HEK293 (cell line): Measurements from ENCODE around the gene VPREB3.

Experiments used
- EGR2 ChIP-seq: fragments of 450-650 bp; formaldehyde crosslinking; IDR thresholded peaks from 2 replicates; pipeline ENCODE4 v1.5.1; 2016; ENCODE audit warnings: low read depth, missing biosample characterization, missing genetic modification characterization
- GLIS2 ChIP-seq: fragments of 450-650 bp; formaldehyde crosslinking; IDR thresholded peaks from 2 replicates; pipeline ENCODE4 v1.5.1; 2016; ENCODE audit warnings: missing biosample characterization, missing genetic modification characterization
- KLF10 ChIP-seq: fragments of 450-650 bp; IDR thresholded peaks from 2 replicates; pipeline ENCODE4 v1.5.1; 2018; ENCODE audit warnings: missing biosample characterization, mild to moderate bottlenecking, missing genetic modification characterization
- KLF9 ChIP-seq: fragments of 450-650 bp; formaldehyde crosslinking; IDR thresholded peaks from 2 replicates; pipeline ENCODE4 v1.5.1; 2016; ENCODE audit warnings: missing biosample characterization, missing genetic modification characterization, low read depth
- SP2 ChIP-seq: fragments of 450-650 bp; formaldehyde crosslinking; IDR thresholded peaks from 2 replicates; pipeline ENCODE4 v1.5.1; 2016; ENCODE audit warnings: missing biosample characterization, missing genetic modification characterization
- TCF7L2 ChIP-seq: IDR thresholded peaks from 2 replicates; pipeline ENCODE4 v1.6.1; 2011; ENCODE audit warnings: low read depth, mild to moderate bottlenecking, inconsistent platforms, low read length, moderate library complexity, borderline replicate concordance
- ZBTB8A ChIP-seq: fragments of 450-650 bp; formaldehyde crosslinking; IDR thresholded peaks from 2 replicates; pipeline ENCODE4 v1.5.1; 2016; ENCODE audit warnings: missing biosample characterization, missing genetic modification characterization
- ZEB2 ChIP-seq: fragments of 450-650 bp; formaldehyde crosslinking; IDR thresholded peaks from 2 replicates; pipeline ENCODE4 v1.5.1; 2016; ENCODE audit warnings: missing biosample characterization, missing genetic modification characterization
- ZFP37 ChIP-seq: fragments of 450-650 bp; formaldehyde crosslinking; IDR thresholded peaks from 2 replicates; pipeline ENCODE4 v1.5.1; 2016; ENCODE audit warnings: missing biosample characterization, missing genetic modification characterization
- ZNF132 ChIP-seq: fragments of 450-650 bp; formaldehyde crosslinking; IDR thresholded peaks from 2 replicates; pipeline ENCODE4 v1.5.1; 2017; ENCODE audit warnings: missing biosample characterization, missing genetic modification characterization, borderline replicate concordance
- ZNF239 ChIP-seq: fragments of 450-650 bp; formaldehyde crosslinking; IDR thresholded peaks from 2 replicates; pipeline ENCODE4 v1.5.1; 2016; ENCODE audit warnings: missing biosample characterization, missing genetic modification characterization
- ZNF324 ChIP-seq: fragments of 450-650 bp; formaldehyde crosslinking; IDR thresholded peaks from 2 replicates; pipeline ENCODE4 v1.5.1; 2016; ENCODE audit warnings: missing biosample characterization, missing genetic modification characterization
- ZNF394 ChIP-seq: fragments of 450-650 bp; formaldehyde crosslinking; IDR thresholded peaks from 2 replicates; pipeline ENCODE4 v1.5.1; 2016; ENCODE audit warnings: missing biosample characterization, missing genetic modification characterization, mild to moderate bottlenecking, moderate library complexity, borderline replicate concordance
- ZNF426 ChIP-seq: fragments of 450-650 bp; formaldehyde crosslinking; IDR thresholded peaks from 2 replicates; pipeline ENCODE4 v1.5.1; 2017; ENCODE audit warnings: missing biosample characterization, missing genetic modification characterization, mild to moderate bottlenecking, inconsistent platforms, moderate library complexity
- ZNF473 ChIP-seq: fragments of 450-650 bp; formaldehyde crosslinking; IDR thresholded peaks from 2 replicates; pipeline ENCODE4 v1.5.1; 2017; ENCODE audit warnings: missing biosample characterization, missing genetic modification characterization
- ZNF549 ChIP-seq: fragments of 450-650 bp; IDR thresholded peaks from 2 replicates; pipeline ENCODE4 v1.5.1; 2018; ENCODE audit warnings: missing biosample characterization, missing genetic modification characterization, mild to moderate bottlenecking, inconsistent platforms, moderate library complexity
- ZNF626 ChIP-seq: fragments of 450-650 bp; sonication (Bioruptor Pico); formaldehyde crosslinking; IDR thresholded peaks from 2 replicates; pipeline ENCODE4 v1.5.1; 2018; ENCODE audit warnings: missing biosample characterization, missing genetic modification characterization, inconsistent platforms
- ZNF654 ChIP-seq: fragments of 450-650 bp; formaldehyde crosslinking; IDR thresholded peaks from 2 replicates; pipeline ENCODE4 v1.5.1; 2016; ENCODE audit warnings: low read depth, missing biosample characterization, missing genetic modification characterization
- ZNF658 ChIP-seq: fragments of 450-650 bp; formaldehyde crosslinking; IDR thresholded peaks from 2 replicates; pipeline ENCODE4; 2016; ENCODE audit warnings: missing biosample characterization, missing genetic modification characterization
- ZNF792 ChIP-seq: fragments of 450-650 bp; formaldehyde crosslinking; IDR thresholded peaks from 2 replicates; pipeline ENCODE4 v1.5.1; 2016; ENCODE audit warnings: missing biosample characterization, missing genetic modification characterization
- TF ChIP-seq, protein P1 (sequence below): fragments of 450-650 bp; formaldehyde crosslinking; IDR thresholded peaks from 2 replicates; pipeline ENCODE4 v1.5.1; 2016; ENCODE audit warnings: missing biosample characterization, missing genetic modification characterization
- TF ChIP-seq, protein P2 (sequence below): fragments of 450-650 bp; formaldehyde crosslinking; IDR thresholded peaks from 2 replicates; pipeline ENCODE4 v1.5.1; 2016; ENCODE audit warnings: missing biosample characterization, missing genetic modification characterization
- TF ChIP-seq, protein P3 (sequence below): fragments of 450-650 bp; formaldehyde crosslinking; IDR thresholded peaks from 2 replicates; pipeline ENCODE4 v1.5.1; 2016; ENCODE audit warnings: missing biosample characterization, missing genetic modification characterization, low read depth
- TF ChIP-seq, protein P4 (sequence below): fragments of 450-650 bp; formaldehyde crosslinking; IDR thresholded peaks from 2 replicates; pipeline ENCODE4 v1.5.1; 2016; ENCODE audit warnings: missing biosample characterization, missing genetic modification characterization
- TF ChIP-seq, protein P5 (sequence below): fragments of 450-650 bp; formaldehyde crosslinking; IDR thresholded peaks from 2 replicates; pipeline ENCODE4; 2016; ENCODE audit warnings: missing biosample characterization, missing genetic modification characterization

Gene VPREB3

DNA sequence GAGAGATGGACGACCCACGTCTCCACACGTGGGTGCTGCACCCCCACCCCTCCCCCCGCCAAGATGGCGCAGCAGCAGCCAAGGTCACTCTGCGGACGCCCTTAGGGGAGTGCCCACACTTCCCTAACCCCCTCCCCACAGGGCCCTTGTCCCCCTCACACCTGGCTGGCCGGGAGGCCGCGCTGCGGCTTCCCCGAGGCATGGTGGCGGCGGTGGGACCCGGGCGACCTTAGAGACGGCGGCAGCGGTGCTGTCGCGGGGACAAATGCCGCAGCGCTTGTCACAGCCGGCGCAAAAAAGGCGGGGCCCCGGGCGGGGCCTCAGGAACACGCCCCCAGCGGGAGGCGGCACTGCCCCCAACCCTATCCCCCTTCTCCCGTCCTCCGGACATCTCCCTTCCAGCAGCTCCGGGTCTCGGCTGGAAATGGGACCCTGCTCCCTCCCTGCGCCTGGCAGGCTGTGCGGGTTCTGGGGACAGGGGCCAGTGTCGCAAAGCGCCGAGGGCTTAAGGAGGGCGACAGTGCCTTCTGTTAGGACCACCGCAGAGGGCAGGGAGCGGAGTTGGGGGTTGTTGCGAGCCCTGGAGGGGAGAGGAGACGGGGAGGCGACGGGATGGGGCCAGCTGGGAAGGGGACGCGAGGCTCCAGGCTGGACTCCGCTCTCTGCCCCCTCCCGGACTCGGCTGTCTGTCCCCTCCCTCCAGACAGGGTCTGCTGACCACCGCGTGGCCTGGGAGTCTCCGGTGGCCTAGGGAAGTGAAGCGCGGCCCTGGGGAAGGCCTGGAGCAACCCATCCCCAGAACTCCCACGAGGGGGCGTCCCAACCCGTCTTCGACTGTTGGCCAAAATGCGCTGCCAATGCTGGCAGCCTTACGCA lies 13.7 kb upstream of the VPREB3 start, which contains the start of gene CHCHD10 (continued):
- TF ChIP-seq, protein P1, sequence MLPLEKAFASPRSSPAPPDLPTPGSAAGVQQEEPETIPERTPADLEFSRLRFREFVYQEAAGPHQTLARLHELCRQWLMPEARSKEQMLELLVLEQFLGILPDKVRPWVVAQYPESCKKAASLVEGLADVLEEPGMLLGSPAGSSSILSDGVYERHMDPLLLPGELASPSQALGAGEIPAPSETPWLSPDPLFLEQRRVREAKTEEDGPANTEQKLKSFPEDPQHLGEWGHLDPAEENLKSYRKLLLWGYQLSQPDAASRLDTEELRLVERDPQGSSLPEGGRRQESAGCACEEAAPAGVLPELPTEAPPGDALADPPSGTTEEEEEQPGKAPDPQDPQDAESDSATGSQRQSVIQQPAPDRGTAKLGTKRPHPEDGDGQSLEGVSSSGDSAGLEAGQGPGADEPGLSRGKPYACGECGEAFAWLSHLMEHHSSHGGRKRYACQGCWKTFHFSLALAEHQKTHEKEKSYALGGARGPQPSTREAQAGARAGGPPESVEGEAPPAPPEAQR: no peak
- no peak for TF ChIP-seq ZNF658 (tag by site-specific recombination)
- no peak for TF ChIP-seq TCF7L2
- 0 out of 2 replicates have a peak, but pooled peaks have one; percentile 21 for TF ChIP-seq ZNF239 (tag by site-specific recombination)
- peak; percentile 75; the same call in 1 of the 2 replicates for TF ChIP-seq ZNF324
- TF ChIP-seq KLF9 (tag by site-specific recombination): peak; percentile 94
- peak; percentile 67 for TF ChIP-seq ZNF654 (tag by site-specific recombination)
- TF ChIP-seq ZNF626 (tag by site-specific recombination): no peak
- TF ChIP-seq ZNF792 (tag by site-specific recombination): 0 out of 2 replicates have a peak, but pooled peaks have one; percentile 17
- TF ChIP-seq GLIS2: peak; percentile 86
- no peak for TF ChIP-seq ZNF549 (tag by site-specific recombination)
- TF ChIP-seq, protein P2, sequence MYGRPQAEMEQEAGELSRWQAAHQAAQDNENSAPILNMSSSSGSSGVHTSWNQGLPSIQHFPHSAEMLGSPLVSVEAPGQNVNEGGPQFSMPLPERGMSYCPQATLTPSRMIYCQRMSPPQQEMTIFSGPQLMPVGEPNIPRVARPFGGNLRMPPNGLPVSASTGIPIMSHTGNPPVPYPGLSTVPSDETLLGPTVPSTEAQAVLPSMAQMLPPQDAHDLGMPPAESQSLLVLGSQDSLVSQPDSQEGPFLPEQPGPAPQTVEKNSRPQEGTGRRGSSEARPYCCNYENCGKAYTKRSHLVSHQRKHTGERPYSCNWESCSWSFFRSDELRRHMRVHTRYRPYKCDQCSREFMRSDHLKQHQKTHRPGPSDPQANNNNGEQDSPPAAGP (tag by site-specific recombination): peak; percentile 40; the same call in 1 of the 2 replicates
- no peak for TF ChIP-seq ZNF394 (tag by site-specific recombination)
- TF ChIP-seq EGR2: peak; percentile 50; the same call in 1 of the 2 replicates
- TF ChIP-seq ZNF426 (tag by site-specific recombination): no peak
- peak; percentile 89 for TF ChIP-seq KLF10 (tag by site-specific recombination)
- TF ChIP-seq ZFP37: 0 out of 2 replicates have a peak, but pooled peaks have one; percentile 69
- TF ChIP-seq, protein P3, sequence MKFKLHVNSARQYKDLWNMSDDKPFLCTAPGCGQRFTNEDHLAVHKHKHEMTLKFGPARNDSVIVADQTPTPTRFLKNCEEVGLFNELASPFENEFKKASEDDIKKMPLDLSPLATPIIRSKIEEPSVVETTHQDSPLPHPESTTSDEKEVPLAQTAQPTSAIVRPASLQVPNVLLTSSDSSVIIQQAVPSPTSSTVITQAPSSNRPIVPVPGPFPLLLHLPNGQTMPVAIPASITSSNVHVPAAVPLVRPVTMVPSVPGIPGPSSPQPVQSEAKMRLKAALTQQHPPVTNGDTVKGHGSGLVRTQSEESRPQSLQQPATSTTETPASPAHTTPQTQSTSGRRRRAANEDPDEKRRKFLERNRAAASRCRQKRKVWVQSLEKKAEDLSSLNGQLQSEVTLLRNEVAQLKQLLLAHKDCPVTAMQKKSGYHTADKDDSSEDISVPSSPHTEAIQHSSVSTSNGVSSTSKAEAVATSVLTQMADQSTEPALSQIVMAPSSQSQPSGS: no peak
- peak; percentile 81 for TF ChIP-seq SP2 (tag by site-specific recombination)
- peak; percentile 49; the same call in 1 of the 2 replicates for TF ChIP-seq ZEB2 (tag by site-specific recombination)
- no peak for TF ChIP-seq ZNF473
- TF ChIP-seq, protein P4, sequence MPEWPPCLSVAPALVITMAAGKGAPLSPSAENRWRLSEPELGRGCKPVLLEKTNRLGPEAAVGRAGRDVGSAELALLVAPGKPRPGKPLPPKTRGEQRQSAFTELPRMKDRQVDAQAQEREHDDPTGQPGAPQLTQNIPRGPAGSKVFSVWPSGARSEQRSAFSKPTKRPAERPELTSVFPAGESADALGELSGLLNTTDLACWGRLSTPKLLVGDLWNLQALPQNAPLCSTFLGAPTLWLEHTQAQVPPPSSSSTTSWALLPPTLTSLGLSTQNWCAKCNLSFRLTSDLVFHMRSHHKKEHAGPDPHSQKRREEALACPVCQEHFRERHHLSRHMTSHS (tag by site-specific recombination): 0 out of 2 replicates have a peak, but pooled peaks have one; percentile 28
- TF ChIP-seq, protein P5, sequence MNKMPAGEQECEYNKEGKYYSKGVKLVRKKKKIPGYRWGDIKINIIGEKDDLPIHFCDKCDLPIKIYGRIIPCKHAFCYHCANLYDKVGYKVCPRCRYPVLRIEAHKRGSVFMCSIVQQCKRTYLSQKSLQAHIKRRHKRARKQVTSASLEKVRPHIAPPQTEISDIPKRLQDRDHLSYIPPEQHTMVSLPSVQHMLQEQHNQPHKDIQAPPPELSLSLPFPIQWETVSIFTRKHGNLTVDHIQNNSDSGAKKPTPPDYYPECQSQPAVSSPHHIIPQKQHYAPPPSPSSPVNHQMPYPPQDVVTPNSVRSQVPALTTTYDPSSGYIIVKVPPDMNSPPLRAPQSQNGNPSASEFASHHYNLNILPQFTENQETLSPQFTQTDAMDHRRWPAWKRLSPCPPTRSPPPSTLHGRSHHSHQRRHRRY: no peak
- TF ChIP-seq ZBTB8A (tag by site-specific recombination): peak; percentile 73
- no peak for TF ChIP-seq ZNF132 (tag by site-specific recombination)
